CD4-positive, alpha-beta T cell (primary cell): ENCODE results near the gene SS18. TPM values are rescaled to one million over a fixed set of nuclear protein-coding genes. Genes with fewer than 3 reads are reported as not detected.

Experiments
- ATAC-seq: fragments of 200-7000 bp; cut with Tn5 transposase; one replicate; pipeline ENCODE4 v1.10.0; 2022; ENCODE audit warnings: mild to moderate bottlenecking; ENCODE audit not compliant: poor library complexity
- CTCF ChIA-PET: fragments of 350-600 bp; sonication (Branson Sonifier 250); formaldehyde crosslinking; loops from one replicate; lab custom pipeline; 2021; ENCODE audit warnings: antibody characterized with exemption, inconsistent platforms; lab: Charles Lee
- POLR2A ChIA-PET: fragments of 350-600 bp; sonication (Branson Sonifier 250); formaldehyde crosslinking; loops from one replicate; lab custom pipeline; 2021; ENCODE audit warnings: antibody characterized with exemption, inconsistent platforms; lab: Charles Lee
- DNase-seq, 14 experiments: peaks; one replicate each; pipeline ENCODE4 v3.0.0-alpha.2; 2013 to 2020; ENCODE audit warnings: mixed read lengths in 2 of 14
- H3K27ac ChIP-seq, 2 donors: one replicate each; pipeline versions ENCODE4 v1.5.1 to v1.7.0; 2013; ENCODE audit warnings: low read length in 2 of 2, low read depth in 1 of 2, mild to moderate bottlenecking in 1 of 2
- H3K27me3 ChIP-seq, 2 experiments: 1 replicate in 1 of 2; 2 replicates in 1 of 2; pipeline versions ENCODE4 v1.6.1 to v1.7.0; 2013; ENCODE audit warnings: low read length in 2 of 2, control low read depth in 1 of 2, mild to moderate bottlenecking in 1 of 2, moderate library complexity in 1 of 2; ENCODE audit not compliant: insufficient read depth in 2 of 2, control insufficient read depth in 1 of 2
- H3K36me3 ChIP-seq: one replicate; pipeline ENCODE4 v1.6.1; 2013; ENCODE audit warnings: low read length, control low read depth; ENCODE audit not compliant: insufficient read depth
- H3K4me1 ChIP-seq: one replicate; pipeline ENCODE4 v1.6.1; 2013; ENCODE audit warnings: low read length, control low read depth; ENCODE audit not compliant: insufficient read depth
- H3K4me3 ChIP-seq: one replicate; pipeline ENCODE4 v1.5.1; 2013; ENCODE audit warnings: mild to moderate bottlenecking, low read length, moderate library complexity
- H3K9me3 ChIP-seq, 2 experiments: 1 replicate in 1 of 2; 2 replicates in 1 of 2; pipeline versions ENCODE4 v1.6.1 to v1.7.0; 2013; ENCODE audit warnings: low read length in 2 of 2, mild to moderate bottlenecking in 2 of 2, control low read depth in 1 of 2, moderate library complexity in 1 of 2; ENCODE audit not compliant: control insufficient read depth in 1 of 2, insufficient read depth in 1 of 2
- H3K27ac Mint-ChIP-seq: one replicate; pipeline ENCODE4 v1.8.0; 2020; ENCODE audit warnings: mixed read lengths
- H3K27me3 Mint-ChIP-seq: one replicate; pipeline ENCODE4 v1.8.0; 2021; ENCODE audit warnings: mixed read lengths
- H3K36me3 Mint-ChIP-seq: one replicate; pipeline ENCODE4 v1.8.0; 2021; ENCODE audit warnings: low read depth, mixed read lengths
- H3K4me1 Mint-ChIP-seq: one replicate; pipeline ENCODE4 v1.8.0; 2021; ENCODE audit warnings: low read depth, mixed read lengths
- H3K4me3 Mint-ChIP-seq: one replicate; pipeline ENCODE4 v1.8.0; 2020; ENCODE audit warnings: mild to moderate bottlenecking, mixed read lengths
- H3K9me3 Mint-ChIP-seq: one replicate; pipeline ENCODE4 v1.8.0; 2020; ENCODE audit warnings: mixed read lengths
- CTCF ChIP-seq: fragments of 200-600 bp; IDR thresholded peaks from one replicate; pipeline ENCODE4 v1.8.0; 2022; ENCODE audit warnings: antibody characterized with exemption, mild to moderate bottlenecking
- intact Hi-C, 2 experiments: fragments of 100-400 bp; cut with DNase I in 1 of 2; cut with micrococcal nuclease in 1 of 2; formaldehyde crosslinking; loops; one replicate each; pipeline versions ENCODE4 v1.15.1 to v1.9.0; 2023 to 2025; cut with DNase I, micrococcal nuclease
- total RNA-seq, 174 experiments: library from RNA in 2 of 174; stranded (reverse) in 2 of 174; gene quantifications; one replicate each; pipeline ENCODE4 v1.2.3 and lab custom pipeline; 2021 to 2026

SS18 gene
- total RNA-seq, 2 experiments from 2014 or later = 40.4 to 41.7 TPM

- ChIA-PET CTCF (no interaction called here), POLR2A (no interaction called here)
- peak; percentile 55 for ATAC-seq
- Histone ChIP-seq H3K4me1 (no peaks in the 10 kb centered on the region), H3K9me3 (no peaks in the 10 kb centered on the region), H3K4me3 (no peak overlapping the region), H3K27ac (no peak overlapping the region), H3K36me3 (no peaks in the 10 kb centered on the region), H3K27me3 (no peaks in the 10 kb centered on the region)
- H3K27ac Mint-ChIP-seq = no peak overlapping the region
- intact Hi-C loops = no loop called here
- DNase-seq = peak; percentile 10 to 64 (median 32)
- H3K4me3 Mint-ChIP-seq = no peak overlapping the region
- H3K27me3 Mint-ChIP-seq = no peaks in the 10 kb centered on the region
- H3K9me3 Mint-ChIP-seq = no peaks in the 10 kb centered on the region
- H3K4me1 Mint-ChIP-seq = no peaks in the 10 kb centered on the region
- TF ChIP-seq CTCF = no peak
- H3K36me3 Mint-ChIP-seq = no peaks in the 10 kb centered on the region
Observed at GRCh38 chr18:26103579-26103978, 13.2 kb upstream of the SS18 start.

GRCh38 chr18:26097563-26097962 is 7.2 kb upstream of the SS18 start:
- intact Hi-C loops = no loop called here
- no peaks in the 10 kb centered on the region for H3K27me3 ChIP-seq
- no peaks in the 10 kb centered on the region for H3K27me3 Mint-ChIP-seq
- H3K9me3 Mint-ChIP-seq = peaks cover 2% of the 10 kb centered on the region
- H3K36me3 Mint-ChIP-seq = no peaks in the 10 kb centered on the region
- CTCF ChIA-PET = no interaction called here
- POLR2A ChIA-PET = no interaction called here
- no peaks in the 10 kb centered on the region for H3K36me3 ChIP-seq
- H3K27ac ChIP-seq = no peak overlapping the region
- no peaks in the 10 kb centered on the region for H3K9me3 ChIP-seq
- H3K4me1 Mint-ChIP-seq = no peaks in the 10 kb centered on the region
- H3K4me3 Mint-ChIP-seq = no peak overlapping the region
- DNase-seq (no peak), ATAC-seq (no peak)
- no peak for TF ChIP-seq CTCF
- no peak overlapping the region for H3K27ac Mint-ChIP-seq
- no peak overlapping the region for H3K4me3 ChIP-seq
- no peaks in the 10 kb centered on the region for H3K4me1 ChIP-seq

- no peak for DNase-seq
- no peak overlapping the region for H3K4me3 Mint-ChIP-seq
- Histone ChIP-seq H3K36me3 (no peaks in the 10 kb centered on the region), H3K9me3 (no peaks in the 10 kb centered on the region), H3K4me3 (no peak overlapping the region), H3K27me3 (no peaks in the 10 kb centered on the region), H3K4me1 (no peaks in the 10 kb centered on the region), H3K27ac (no peak overlapping the region)
- no peaks in the 10 kb centered on the region for H3K4me1 Mint-ChIP-seq
- intact Hi-C loops = no loop called here
- no peaks in the 10 kb centered on the region for H3K27me3 Mint-ChIP-seq
- no peaks in the 10 kb centered on the region for H3K36me3 Mint-ChIP-seq
- TF ChIP-seq CTCF = no peak
- ATAC-seq = no peak
- H3K27ac Mint-ChIP-seq = no peak overlapping the region
- ChIA-PET CTCF (no interaction called here), POLR2A (no interaction called here)
- H3K9me3 Mint-ChIP-seq = peaks cover 2% of the 10 kb centered on the region
Observed at GRCh38 chr18:26096852-26097251, 6.4 kb upstream of the SS18 start.
